Activated CD4-positive, alpha-beta T cell treated with anti-CD3 and anti-CD28 coated beads, Interleukin-2, amount 50 U/mL, for 4 hours (primary cell): ENCODE results near the gene PRDM16.

Source experiments
- DNase-seq, 2 experiments: peaks; one replicate each; pipeline ENCODE4 v3.0.0-alpha.2; 2020

PRDM16 gene

GRCh38 chr1:3215198-3216014 is 146.4 kb downstream of the PRDM16 start:
- DNase-seq: no peak

DNA sequence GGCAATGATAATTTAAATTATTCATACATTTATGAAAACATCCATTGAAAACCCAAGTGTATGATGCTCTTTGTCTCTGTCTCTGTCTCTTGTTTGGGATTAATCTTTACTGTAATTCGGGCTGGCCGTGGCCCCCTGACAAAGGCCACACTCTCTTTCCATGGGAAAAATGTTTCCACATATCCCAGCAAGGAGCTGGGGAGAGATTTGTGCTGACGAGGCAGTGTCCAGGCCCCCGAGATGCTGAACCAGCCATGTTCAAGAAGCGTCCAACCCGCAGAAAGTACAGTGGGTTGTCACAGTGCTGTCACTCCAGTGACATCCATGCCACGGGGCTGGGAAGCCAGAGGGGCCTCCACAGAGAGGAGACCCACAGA is 147.0 kb downstream of the PRDM16 start:
- no peak for DNase-seq

- DNase-seq: no peak
Observed at GRCh38 chr1:3217181-3217641, 148.2 kb downstream of the PRDM16 start.

- DNase-seq: no peak
Observed at GRCh38 chr1:3217979-3218679, 149.1 kb downstream of the PRDM16 start.

GRCh38 chr1:3219005-3219790 is 150.2 kb downstream of the PRDM16 start:
- no peak for DNase-seq

- no peak for DNase-seq
Observed at GRCh38 chr1:3219791-3220467, 150.9 kb downstream of the PRDM16 start.

DNA sequence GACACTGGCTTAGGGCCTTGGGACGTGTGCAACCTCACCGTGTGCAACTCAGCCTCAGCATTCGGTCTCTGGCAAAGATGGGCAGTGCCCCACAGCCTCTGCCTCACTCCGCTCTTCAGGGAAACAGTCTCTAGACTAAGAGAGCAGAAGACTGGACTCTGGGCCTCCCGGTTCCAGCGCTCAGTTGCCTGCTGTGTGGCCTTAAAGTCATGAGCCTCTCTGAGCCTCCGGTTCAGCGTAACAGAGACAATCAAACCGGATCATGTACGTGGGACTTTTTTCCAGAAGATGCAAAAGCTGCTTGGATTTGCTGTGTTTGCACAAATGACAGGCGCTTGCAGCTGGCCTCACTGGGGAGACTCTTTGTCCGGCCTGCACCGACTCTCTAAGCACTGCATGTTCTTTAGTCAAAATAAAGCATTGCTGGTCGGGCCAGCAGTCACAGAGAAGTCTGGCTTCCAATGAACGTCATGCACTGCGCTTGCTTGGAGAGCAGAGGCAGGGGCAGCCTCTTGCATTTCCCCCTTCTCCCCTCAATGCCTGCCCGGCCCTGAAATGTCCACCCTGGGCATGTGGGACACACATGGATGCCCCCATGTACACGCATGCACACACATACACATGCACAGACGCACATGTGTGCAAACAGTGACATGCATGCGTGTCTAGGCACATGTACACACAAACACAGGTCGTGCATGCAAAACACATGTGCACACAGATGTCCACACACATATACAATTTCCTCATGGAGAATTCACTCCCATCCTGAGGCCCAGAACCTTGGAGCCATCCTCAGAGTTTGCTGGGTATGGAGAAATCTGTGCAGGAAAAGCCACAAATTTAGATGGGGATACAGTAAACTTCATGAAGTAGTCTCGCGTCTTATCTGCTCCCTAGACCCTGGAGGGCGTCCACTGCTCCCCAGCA is 152.4 kb downstream of the PRDM16 start:
- DNase-seq: no peak

GRCh38 chr1:3222042-3222692 is 153.2 kb downstream of the PRDM16 start:
- no peak for DNase-seq

GRCh38 chr1:3225661-3226060 is 156.7 kb downstream of the PRDM16 start:
- no peak for DNase-seq

DNA sequence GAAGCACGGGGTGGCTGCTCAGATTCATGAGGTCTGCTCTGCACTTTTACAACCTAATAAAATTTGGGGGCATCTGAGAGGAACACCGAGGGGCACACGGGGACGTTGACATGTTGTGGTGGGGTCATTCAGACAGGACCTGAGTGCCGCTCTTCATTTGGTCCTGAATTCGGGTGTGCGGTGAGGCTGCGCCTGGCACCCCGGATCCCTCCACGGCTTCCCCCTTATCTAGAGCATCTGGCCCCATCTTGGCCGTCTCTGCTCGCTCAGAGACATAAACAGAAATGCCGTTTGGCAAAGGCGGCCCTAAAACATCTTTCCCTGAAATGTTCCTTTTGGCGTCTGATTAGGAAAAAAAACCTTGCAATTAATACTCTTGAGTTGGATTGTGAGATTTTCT is 157.2 kb downstream of the PRDM16 start:
- no peak for DNase-seq

DNA sequence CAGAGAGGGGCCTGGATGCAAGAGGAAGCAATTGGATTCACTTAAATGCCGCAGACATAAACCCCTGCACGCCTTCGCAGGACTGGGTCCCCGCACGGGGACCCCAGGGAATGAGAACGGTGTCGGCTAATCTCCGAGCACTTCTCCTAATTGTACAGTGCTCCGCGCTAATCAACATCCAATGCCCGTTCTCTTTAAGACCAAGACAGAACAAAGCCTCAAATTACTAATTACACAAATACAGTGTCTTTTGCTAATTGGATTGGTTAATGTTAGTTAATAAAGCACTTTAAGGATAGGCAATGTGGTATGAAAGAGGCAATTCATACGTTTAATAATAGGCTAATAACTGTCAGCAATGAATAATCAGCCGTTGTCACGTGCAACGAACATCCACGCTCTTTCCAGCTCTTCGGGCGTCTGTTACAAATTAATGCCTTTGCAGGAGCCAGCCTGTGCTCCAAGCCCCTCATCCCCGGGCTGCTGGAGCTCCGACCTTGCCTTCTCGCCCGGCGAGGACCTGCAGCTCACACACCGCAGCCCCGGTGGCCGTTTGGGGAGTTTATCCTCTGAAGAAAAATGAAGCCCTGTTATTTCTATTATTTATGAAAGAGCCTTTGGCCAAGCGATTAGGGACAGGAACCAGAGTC is 157.8 kb downstream of the PRDM16 start:
- DNase-seq: no peak

DNA sequence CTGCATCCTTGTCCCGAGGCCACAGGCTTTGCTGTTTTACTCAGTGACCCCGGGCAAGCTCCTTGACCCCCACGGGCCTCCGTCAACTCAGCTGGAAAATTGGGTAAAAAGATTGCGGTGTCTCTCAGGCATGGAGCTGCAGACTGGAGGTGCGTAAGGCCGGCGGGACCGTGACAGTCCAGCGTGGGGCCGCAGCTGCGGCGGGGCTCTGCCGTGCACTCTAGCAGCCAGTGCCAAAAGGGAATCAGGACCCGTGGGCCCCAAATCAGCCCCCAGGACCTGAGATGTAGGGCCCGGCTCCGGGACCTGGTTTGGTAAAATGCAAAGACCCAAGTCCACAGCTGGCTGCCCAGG is 158.3 kb downstream of the PRDM16 start:
- no peak for DNase-seq

GRCh38 chr1:3227893-3228292 is 158.9 kb downstream of the PRDM16 start:
- DNase-seq: no peak

- no peak for DNase-seq
Observed at GRCh38 chr1:3229081-3229725, 160.2 kb downstream of the PRDM16 start.

GRCh38 chr1:3230553-3230952 is 161.6 kb downstream of the PRDM16 start:
- DNase-seq: no peak

DNA sequence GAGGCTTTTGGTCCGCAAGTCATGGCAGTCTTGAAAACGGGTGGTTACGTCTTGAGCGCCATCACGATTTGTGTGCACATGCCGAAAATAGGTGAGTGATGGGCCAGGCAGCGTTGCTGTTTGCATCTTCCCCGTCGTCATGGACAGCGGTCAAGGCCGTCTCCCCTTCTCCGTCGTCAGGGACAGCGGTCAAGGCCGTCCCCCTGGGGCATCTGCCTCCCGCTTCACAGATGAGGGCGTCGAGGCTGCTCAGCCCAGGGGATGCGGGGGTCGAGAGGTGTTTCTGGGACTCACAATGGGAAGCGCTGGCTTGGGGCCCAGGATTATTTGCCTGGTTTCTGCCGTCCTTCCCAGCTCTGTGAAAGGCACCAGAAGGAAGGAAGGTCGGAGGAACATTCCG is 162.2 kb downstream of the PRDM16 start:
- no peak for DNase-seq

GRCh38 chr1:3231826-3232225 is 162.8 kb downstream of the PRDM16 start:
- no peak for DNase-seq

DNA sequence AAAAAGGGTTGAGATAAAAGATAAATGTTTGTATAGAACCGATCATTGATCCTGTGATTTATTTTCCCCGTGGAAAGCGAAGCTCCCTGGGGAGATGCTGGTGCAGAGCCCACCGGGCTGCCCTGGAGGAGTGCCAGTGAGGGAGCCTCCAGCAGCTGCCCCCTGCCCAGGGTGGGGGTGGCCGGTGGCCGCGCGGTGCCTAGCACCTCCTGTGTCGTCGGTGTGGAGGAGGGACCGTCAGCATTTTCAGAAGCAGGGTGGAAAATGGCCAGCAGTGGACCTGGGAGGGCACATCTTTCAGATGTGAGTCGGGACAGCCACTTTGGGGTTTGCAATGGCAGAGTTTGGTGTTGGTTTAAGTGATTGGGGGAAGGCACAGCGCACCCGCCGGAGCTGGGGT is 164.0 kb downstream of the PRDM16 start:
- DNase-seq: no peak

DNA sequence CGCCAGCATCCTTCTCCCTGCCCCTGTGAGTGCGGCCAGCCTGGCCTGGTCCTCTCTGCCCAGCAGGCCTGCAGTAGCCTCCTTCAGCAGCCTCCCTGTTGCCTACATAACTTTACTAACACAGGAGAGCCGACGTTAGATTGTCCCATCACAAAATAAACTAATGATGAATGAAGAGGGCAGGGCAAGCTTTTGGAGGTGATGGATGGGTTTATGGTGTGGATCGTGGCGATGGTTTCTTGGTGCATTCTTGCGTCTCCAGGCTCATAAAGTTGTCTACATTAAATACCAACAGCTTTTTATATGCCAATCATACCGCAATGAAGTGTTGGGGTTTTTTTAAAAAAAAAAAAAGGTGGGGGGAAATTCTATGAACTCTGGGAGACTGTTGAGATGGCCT is 164.5 kb downstream of the PRDM16 start:
- DNase-seq: no peak

- DNase-seq: no peak
Observed at GRCh38 chr1:3234281-3234680, 165.3 kb downstream of the PRDM16 start.
